Measurements from ENCODE around the gene MON2. TPM values are rescaled to one million over a fixed set of nuclear protein-coding genes. Genes with fewer than 3 reads are reported as not detected.
"Not testable (repeated sequence)": the region's sequence is repeated elsewhere in the genome, so short reads cannot be mapped to it uniquely, and the experiment has no call there.

Gene MON2
- total and polyA plus RNA-seq, 2 of the 8 experiments (the other 6 are each of a cell fraction or from before 2014, with no cell fraction given) = 3.8 to 21.8 TPM

GRCh38 chr12:62448436-62448835 lies 18.2 kb upstream of the MON2 start:
- H3K23me2 ChIP-seq (ENCODE audit: low read depth, low read length) = no peaks in the 10 kb centered on the region
- no peak overlapping the region for H3K23ac ChIP-seq (ENCODE audit: insufficient read length)
- no peak overlapping the region for H2BK120ac ChIP-seq (replicated peaks; ENCODE audit: low read depth, low read length)
- ChIA-PET POLR2A (ENCODE audit: partially characterized antibody) (no interaction called here), CTCF (ENCODE audit: partially characterized antibody) (interaction anchor here (1.0 to 1.4 kb wide), 3 partner anchors 13 to 365 kb away, joined by 3 read pairs; no protein-coding TSS in a partner anchor)
- H3K18ac ChIP-seq (ENCODE audit: extremely low read depth, low read length) = no peak overlapping the region
- no peaks in the 10 kb centered on the region for H4K20me1 ChIP-seq (replicated peaks in 1 of 2; ENCODE audit: control insufficient read depth in 1 of 2, insufficient read depth in 2 of 2, low read length in 2 of 2)
- H3K56ac ChIP-seq (replicated peaks; ENCODE audit: insufficient read length, low read depth, low read length) = no peak overlapping the region
- no peaks in the 10 kb centered on the region for H3K79me1 ChIP-seq (ENCODE audit: low read depth, low read length)
- H2BK20ac ChIP-seq (ENCODE audit: low read length) = no peak overlapping the region
- no peak overlapping the region for H2AK5ac ChIP-seq (ENCODE audit: low read depth, low read length)
- FAIRE-seq (no peak), DNase-seq (ENCODE audit: low read depth in 1 of 2, low spot score in 2 of 2) (no peak)
- TF ChIP-seq YY1 (IDR thresholded peaks at IDR 0.05; ENCODE audit: low read depth, low read length) = no peak
- H2BK15ac ChIP-seq (ENCODE audit: low read length) = no peak overlapping the region
- no peaks in the 10 kb centered on the region for H3K79me2 ChIP-seq (ENCODE audit: control insufficient read depth in 1 of 2, insufficient read depth in 2 of 2, low read length in 2 of 2)
- H3K14ac ChIP-seq (ENCODE audit: insufficient read length) = no peak overlapping the region
- H3K4me3 ChIP-seq (ENCODE audit: extremely low read depth in 1 of 4, insufficient read depth in 2 of 4, low read depth in 3 of 4, low read length in 4 of 4) = no peak overlapping the region
- H3K9ac ChIP-seq (replicated peaks in 1 of 4; ENCODE audit: extremely low read depth in 1 of 4, low read depth in 3 of 4, low read length in 3 of 4) = no peak overlapping the region
- no peaks in the 10 kb centered on the region for H3K4me1 ChIP-seq (replicated peaks in 1 of 4; ENCODE audit: control insufficient read depth in 3 of 4, insufficient read depth in 4 of 4, low read length in 3 of 4)
- H4K91ac ChIP-seq (replicated peaks; ENCODE audit: insufficient read length, low read length) = no peak overlapping the region
- no peak overlapping the region for H2BK5ac ChIP-seq (ENCODE audit: low read depth, low read length)
- no peak overlapping the region for H2AFZ ChIP-seq (ENCODE audit: low read length)
- no peaks in the 10 kb centered on the region for H3K36me3 ChIP-seq (ENCODE audit: control insufficient read depth in 2 of 4, insufficient read depth in 4 of 4, low read length in 3 of 4)
- H3K4ac ChIP-seq (replicated peaks; ENCODE audit: insufficient read length, low read depth, low read length) = no peak overlapping the region
- H3K9me3 ChIP-seq (ENCODE audit: insufficient read depth in 2 of 2, low read depth in 1 of 2, low read length in 1 of 2) = no peaks in the 10 kb centered on the region
- H2BK12ac ChIP-seq (ENCODE audit: low read depth, low read length) = no peak overlapping the region
- no peak overlapping the region for H3K27ac ChIP-seq (ENCODE audit: low read depth, low read length)
- H4K5ac ChIP-seq (ENCODE audit: insufficient read length, low read depth, low read length) = no peak overlapping the region
- H3K27me3 ChIP-seq (replicated peaks in 1 of 4; ENCODE audit: control insufficient read depth in 3 of 4, extremely low read depth in 1 of 4, insufficient read depth in 3 of 4, low read length in 3 of 4) = no peaks in the 10 kb centered on the region
- H3K4me2 ChIP-seq (ENCODE audit: insufficient read depth in 1 of 2, low read depth in 2 of 2, low read length in 2 of 2) = no peak overlapping the region
- no peak overlapping the region for H4K8ac ChIP-seq (ENCODE audit: extremely low read depth, insufficient read depth, low read length)
- 87% methylated on average over 3 of the region's 3 CpGs; no CpG with 5 or more reads in 1 of the 2 experiments for WGBS, 2 experiments (ENCODE audit: extremely low coverage in 1 of 2, insufficient coverage in 1 of 2, insufficient read length in 1 of 2, insufficient replicate concordance in 2 of 2, low coverage in 1 of 2, low lambda C conversion rate in 2 of 2, missing lambda C conversion rate in 1 of 2)

- H2BK12ac ChIP-seq (ENCODE audit: low read depth, low read length); FAIRE-seq; H3K4me3 ChIP-seq (ENCODE audit: extremely low read depth in 1 of 4, insufficient read depth in 2 of 4, low read depth in 3 of 4, low read length in 4 of 4); H4K20me1 ChIP-seq (replicated peaks in 1 of 2; ENCODE audit: control insufficient read depth in 1 of 2, insufficient read depth in 2 of 2, low read length in 2 of 2); H3K9me3 ChIP-seq (ENCODE audit: insufficient read depth in 2 of 2, low read depth in 1 of 2, low read length in 1 of 2); H3K56ac ChIP-seq (replicated peaks; ENCODE audit: insufficient read length, low read depth, low read length); H3K18ac ChIP-seq (ENCODE audit: extremely low read depth, low read length); H2BK15ac ChIP-seq (ENCODE audit: low read length); H4K5ac ChIP-seq (ENCODE audit: insufficient read length, low read depth, low read length); H2AFZ ChIP-seq (ENCODE audit: low read length); H3K9ac ChIP-seq (replicated peaks in 1 of 4; ENCODE audit: extremely low read depth in 1 of 4, low read depth in 3 of 4, low read length in 3 of 4); H3K27me3 ChIP-seq (replicated peaks in 1 of 4; ENCODE audit: control insufficient read depth in 3 of 4, extremely low read depth in 1 of 4, insufficient read depth in 3 of 4, low read length in 3 of 4); H2BK5ac ChIP-seq (ENCODE audit: low read depth, low read length); H3K27ac ChIP-seq (ENCODE audit: low read depth, low read length); H2AK5ac ChIP-seq (ENCODE audit: low read depth, low read length); H2BK120ac ChIP-seq (replicated peaks; ENCODE audit: low read depth, low read length); H4K8ac ChIP-seq (ENCODE audit: extremely low read depth, insufficient read depth, low read length); H3K23ac ChIP-seq (ENCODE audit: insufficient read length); H3K23me2 ChIP-seq (ENCODE audit: low read depth, low read length); H2BK20ac ChIP-seq (ENCODE audit: low read length); H3K36me3 ChIP-seq (ENCODE audit: control insufficient read depth in 2 of 4, insufficient read depth in 4 of 4, low read length in 3 of 4); H4K91ac ChIP-seq (replicated peaks; ENCODE audit: insufficient read length, low read length); H3K4me1 ChIP-seq (replicated peaks in 1 of 4; ENCODE audit: control insufficient read depth in 3 of 4, insufficient read depth in 4 of 4, low read length in 3 of 4); DNase-seq (ENCODE audit: low read depth in 1 of 2, low spot score in 2 of 2); H3K79me1 ChIP-seq (ENCODE audit: low read depth, low read length); POLR2A ChIA-PET (ENCODE audit: partially characterized antibody); H3K14ac ChIP-seq (ENCODE audit: insufficient read length); H3K4me2 ChIP-seq (ENCODE audit: insufficient read depth in 1 of 2, low read depth in 2 of 2, low read length in 2 of 2); H3K4ac ChIP-seq (replicated peaks; ENCODE audit: insufficient read length, low read depth, low read length); H3K79me2 ChIP-seq (ENCODE audit: control insufficient read depth in 1 of 2, insufficient read depth in 2 of 2, low read length in 2 of 2): not testable (repeated sequence)
- WGBS, 2 experiments (ENCODE audit: extremely low coverage in 1 of 2, insufficient coverage in 1 of 2, insufficient read length in 1 of 2, insufficient replicate concordance in 2 of 2, low coverage in 1 of 2, low lambda C conversion rate in 2 of 2, missing lambda C conversion rate in 1 of 2) = 40% methylated on average over 2 of the region's 2 CpGs; no CpG with 5 or more reads in 1 of the 2 experiments
- CTCF ChIA-PET (ENCODE audit: partially characterized antibody) = interaction anchor here (0.5 to 0.9 kb wide), 2 partner anchors 17 to 347 kb away, joined by 3 read pairs; no protein-coding TSS in a partner anchor
Observed at GRCh38 chr12:62455429-62455828, 11.2 kb upstream of the MON2 start.
